ENCODE data around the gene GPR157. TPM values are rescaled to one million over a fixed set of nuclear protein-coding genes. Genes with fewer than 3 reads are reported as not detected.
"Not testable (repeated sequence)": the region's sequence is repeated elsewhere in the genome, so short reads cannot be mapped to it uniquely, and the experiment has no call there.

GPR157 gene
- total and polyA plus RNA-seq, 4 donors = 3.7 to 29.3 (median 7.3) TPM

DNA sequence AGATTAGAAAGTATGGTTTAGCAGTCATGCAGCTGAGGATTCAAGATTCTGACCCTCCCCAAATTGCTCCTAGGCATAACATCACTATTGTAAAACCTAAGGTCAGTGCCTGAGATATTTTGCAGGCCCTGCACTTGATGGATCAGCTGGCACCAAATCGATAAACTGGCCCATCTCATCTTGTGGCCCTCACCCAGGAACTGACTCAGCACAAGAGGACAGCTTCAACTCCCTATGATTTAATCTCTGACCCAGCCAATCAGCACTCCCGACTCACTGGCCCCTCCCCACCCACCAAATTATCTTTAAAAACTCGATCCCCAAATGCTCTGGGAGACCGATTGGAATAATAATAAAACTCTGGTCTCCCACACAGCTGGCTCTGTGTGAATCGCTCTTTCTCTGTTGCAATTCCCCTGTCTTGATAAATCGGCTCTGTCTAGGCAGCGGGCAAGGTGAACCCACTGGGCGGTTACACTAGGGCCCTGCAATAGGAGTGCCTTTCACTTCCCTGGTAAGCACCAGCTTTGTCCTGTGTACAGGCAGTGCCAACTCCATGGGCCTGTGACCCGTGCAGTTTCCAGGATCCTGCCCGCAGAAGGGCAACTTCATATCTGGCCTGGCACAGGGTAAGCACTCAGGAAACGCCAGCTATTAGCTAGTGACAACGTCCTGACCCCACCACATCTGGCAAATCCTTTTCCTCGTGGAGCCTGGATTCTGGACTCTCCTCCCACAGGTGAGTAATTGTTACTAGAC is 30.8 kb downstream of the GPR157 start:
- WGBS, 2 donors = 72 to 85% methylated on average over 13 of the region's 13 CpGs

DNA sequence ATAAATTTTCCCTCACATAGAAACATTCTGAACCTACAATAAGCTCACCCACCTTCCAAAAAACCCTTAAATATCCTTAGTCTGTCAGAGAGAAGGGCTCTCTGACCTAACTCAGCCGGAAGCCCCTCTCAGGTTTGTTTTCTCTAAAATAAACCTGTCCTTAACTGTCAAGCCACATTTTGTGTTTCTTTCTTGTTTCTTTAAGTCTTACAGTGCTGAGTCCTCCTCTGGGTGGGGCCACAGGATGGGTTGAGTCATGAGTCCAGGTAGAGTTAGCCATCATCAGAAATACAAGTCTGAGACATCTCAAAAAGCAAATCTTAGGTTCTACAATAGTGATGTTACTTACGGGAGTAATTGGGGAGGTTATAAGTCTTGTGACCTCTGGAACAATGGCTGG is 33.1 kb downstream of the GPR157 start:
- peaks cover 0 to 8% (median 0%) of the 10 kb centered on the region in 4 donors for H3K9me3 ChIP-seq (ENCODE audit: control insufficient read depth in 4 of 4, insufficient read depth in 3 of 4, low read length in 3 of 4)
- H3K4me1 ChIP-seq (ENCODE audit: control insufficient read depth in 5 of 5, insufficient read depth in 5 of 5, low read length in 5 of 5) = no peaks in the 10 kb centered on the region
- DNase-seq (no peak), ATAC-seq (ENCODE audit: insufficient read depth, low FRiP score) (no peak)
- no peak overlapping the region for H3K4me3 ChIP-seq
- no peak overlapping the region for H3K9ac ChIP-seq (ENCODE audit: insufficient read depth in 1 of 2, low read length in 2 of 2)
- H3K36me3 ChIP-seq (ENCODE audit: control insufficient read depth in 4 of 4, insufficient read depth in 4 of 4, low read length in 4 of 4) = peaks cover 0 to 4% (median 0%) of the 10 kb centered on the region in 4 donors
- H3K27me3 ChIP-seq (ENCODE audit: control insufficient read depth in 3 of 3, insufficient read depth in 3 of 3, low read length in 2 of 3) = no peaks in the 10 kb centered on the region
- no peak overlapping the region for H3K27ac ChIP-seq (ENCODE audit: low read depth in 1 of 2, low read length in 1 of 2)
- WGBS, 2 donors = 92 to 94% methylated on average over 2 of the region's 2 CpGs
- TF ChIP-seq, protein P1, sequence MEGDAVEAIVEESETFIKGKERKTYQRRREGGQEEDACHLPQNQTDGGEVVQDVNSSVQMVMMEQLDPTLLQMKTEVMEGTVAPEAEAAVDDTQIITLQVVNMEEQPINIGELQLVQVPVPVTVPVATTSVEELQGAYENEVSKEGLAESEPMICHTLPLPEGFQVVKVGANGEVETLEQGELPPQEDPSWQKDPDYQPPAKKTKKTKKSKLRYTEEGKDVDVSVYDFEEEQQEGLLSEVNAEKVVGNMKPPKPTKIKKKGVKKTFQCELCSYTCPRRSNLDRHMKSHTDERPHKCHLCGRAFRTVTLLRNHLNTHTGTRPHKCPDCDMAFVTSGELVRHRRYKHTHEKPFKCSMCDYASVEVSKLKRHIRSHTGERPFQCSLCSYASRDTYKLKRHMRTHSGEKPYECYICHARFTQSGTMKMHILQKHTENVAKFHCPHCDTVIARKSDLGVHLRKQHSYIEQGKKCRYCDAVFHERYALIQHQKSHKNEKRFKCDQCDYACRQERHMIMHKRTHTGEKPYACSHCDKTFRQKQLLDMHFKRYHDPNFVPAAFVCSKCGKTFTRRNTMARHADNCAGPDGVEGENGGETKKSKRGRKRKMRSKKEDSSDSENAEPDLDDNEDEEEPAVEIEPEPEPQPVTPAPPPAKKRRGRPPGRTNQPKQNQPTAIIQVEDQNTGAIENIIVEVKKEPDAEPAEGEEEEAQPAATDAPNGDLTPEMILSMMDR (IDR thresholded peaks at IDR 0.05; ENCODE audit: control extremely low read depth, extremely low read depth) = no peak

More for the DNA sequence above, 30.8 kb downstream of the GPR157 start:
- no peak overlapping the region for H3K27ac ChIP-seq (ENCODE audit: low read depth in 1 of 2, low read length in 1 of 2)
- H3K27me3 ChIP-seq (ENCODE audit: control insufficient read depth in 3 of 3, insufficient read depth in 3 of 3, low read length in 2 of 3) = no peaks in the 10 kb centered on the region
- no peak overlapping the region for H3K9ac ChIP-seq (ENCODE audit: insufficient read depth in 1 of 2, low read length in 2 of 2)
- H3K36me3 ChIP-seq (ENCODE audit: control insufficient read depth in 4 of 4, insufficient read depth in 4 of 4, low read length in 4 of 4) = peaks cover 0 to 14% (median 4%) of the 10 kb centered on the region in 4 donors
- H3K4me3 ChIP-seq = no peak overlapping the region
- no peaks in the 10 kb centered on the region for H3K4me1 ChIP-seq (ENCODE audit: control insufficient read depth in 5 of 5, insufficient read depth in 5 of 5, low read length in 5 of 5)
- DNase-seq (no peak), ATAC-seq (ENCODE audit: insufficient read depth, low FRiP score) (no peak)
- TF ChIP-seq, protein P1 (IDR thresholded peaks at IDR 0.05; ENCODE audit: control extremely low read depth, extremely low read depth) = no peak
- peaks cover 0 to 8% (median 0%) of the 10 kb centered on the region in 4 donors for H3K9me3 ChIP-seq (ENCODE audit: control insufficient read depth in 4 of 4, insufficient read depth in 3 of 4, low read length in 3 of 4)

DNA sequence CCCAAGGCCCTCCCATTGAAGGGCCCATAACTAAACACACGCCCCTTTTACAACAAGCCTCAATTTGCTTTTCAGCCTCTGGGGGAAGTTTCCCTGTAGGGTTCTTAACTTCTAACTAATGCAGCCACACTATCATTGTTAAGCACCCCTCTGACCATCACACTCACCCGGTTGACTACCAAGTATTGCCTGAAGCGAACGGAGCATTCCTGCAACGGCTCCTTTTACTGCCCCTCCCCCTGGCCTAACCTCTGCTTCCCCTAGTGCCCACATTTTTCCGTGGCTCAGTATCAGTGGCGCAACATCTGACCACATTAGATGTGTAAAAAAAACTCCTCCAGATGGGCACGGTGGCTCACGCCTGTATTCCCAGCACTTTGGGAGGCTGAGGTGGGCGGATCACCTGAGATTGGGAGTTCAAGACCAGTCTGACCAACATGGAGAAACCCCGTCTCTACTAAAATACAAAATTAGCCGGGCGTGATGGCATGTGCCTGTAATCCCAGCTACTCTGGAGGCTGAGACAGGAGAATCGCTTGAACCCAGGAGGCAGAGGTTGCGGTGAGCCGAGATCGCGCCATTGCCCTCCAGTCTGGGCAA is 34.8 kb downstream of the GPR157 start:
- 53 to 70% methylated on average over 18 of the region's 18 CpGs for WGBS, 2 donors

DNA sequence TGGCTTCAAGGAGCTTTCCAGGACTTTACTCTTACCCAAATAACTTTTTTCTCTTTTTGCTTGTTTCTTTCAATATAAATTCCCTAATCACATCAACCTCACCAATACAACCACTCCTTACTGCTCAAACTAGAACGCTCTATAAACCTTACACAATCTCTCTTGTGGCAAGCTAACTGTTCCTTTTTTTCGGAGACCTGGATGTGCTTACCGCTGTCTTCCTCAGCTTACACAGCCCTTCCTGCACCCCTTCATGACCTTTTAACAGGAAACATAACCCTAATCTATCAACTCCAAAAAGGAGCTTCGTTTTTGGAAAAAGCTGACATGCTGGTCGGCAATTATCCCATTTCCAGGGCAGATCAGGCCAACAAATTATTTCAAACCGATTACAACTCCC is 35.3 kb downstream of the GPR157 start:
- ATAC-seq (ENCODE audit: insufficient read depth, low FRiP score) = no peak
- Histone ChIP-seq H3K9me3 (ENCODE audit: control insufficient read depth in 4 of 4, insufficient read depth in 3 of 4, low read length in 3 of 4) (peaks cover 0 to 8% (median 0%) of the 10 kb centered on the region in 4 donors), H3K9ac (ENCODE audit: insufficient read depth in 1 of 2, low read length in 2 of 2) (no peak overlapping the region), H3K4me1 (ENCODE audit: control insufficient read depth in 5 of 5, insufficient read depth in 5 of 5, low read length in 5 of 5) (peaks cover 0 to 17% (median 3%) of the 10 kb centered on the region in 5 donors), H3K4me3 (no peak overlapping the region), H3K27me3 (ENCODE audit: control insufficient read depth in 3 of 3, insufficient read depth in 3 of 3, low read length in 2 of 3) (no peaks in the 10 kb centered on the region), H3K36me3 (ENCODE audit: control insufficient read depth in 4 of 4, insufficient read depth in 4 of 4, low read length in 4 of 4) (no peaks in the 10 kb centered on the region), H3K27ac (ENCODE audit: low read depth in 1 of 2, low read length in 1 of 2) (no peak overlapping the region)
- WGBS, 2 donors = 28 to 53% methylated on average over 6 of the region's 6 CpGs
- TF ChIP-seq, protein P1 (IDR thresholded peaks at IDR 0.05; ENCODE audit: control extremely low read depth, extremely low read depth) = no peak
- no peak for DNase-seq

More for the DNA sequence above, 34.8 kb downstream of the GPR157 start:
- not testable (repeated sequence) for H3K9ac ChIP-seq (ENCODE audit: insufficient read depth in 1 of 2, low read length in 2 of 2); H3K27me3 ChIP-seq (ENCODE audit: control insufficient read depth in 3 of 3, insufficient read depth in 3 of 3, low read length in 2 of 3); H3K4me3 ChIP-seq; H3K36me3 ChIP-seq (ENCODE audit: control insufficient read depth in 4 of 4, insufficient read depth in 4 of 4, low read length in 4 of 4); DNase-seq; ATAC-seq (ENCODE audit: insufficient read depth, low FRiP score); H3K27ac ChIP-seq (ENCODE audit: low read depth in 1 of 2, low read length in 1 of 2); H3K9me3 ChIP-seq (ENCODE audit: control insufficient read depth in 4 of 4, insufficient read depth in 3 of 4, low read length in 3 of 4)
- H3K4me1 ChIP-seq (ENCODE audit: control insufficient read depth in 5 of 5, insufficient read depth in 5 of 5, low read length in 5 of 5) = peaks cover 0 to 12% (median 3%) of the 10 kb centered on the region in 5 donors
